Dermis blood vessel endothelial cell (primary cell): Measurements from ENCODE around the gene ADAM22. TPM values are rescaled to one million over a fixed set of nuclear protein-coding genes. Genes with fewer than 3 reads are reported as not detected.

Experiments used
- DNase-seq: peaks from one replicate; pipeline ENCODE4 v3.0.0; 2010
- total RNA-seq: library from RNA; depleted of rRNA; stranded (reverse); fragments of >200 nt; gene quantifications from 2 replicates; pipeline ENCODE4 v1.2.3, GENCODE V29; 2014

The ADAM22 gene
- total RNA-seq, 1 donor from 2014 or later: 2.0 TPM

DNA sequence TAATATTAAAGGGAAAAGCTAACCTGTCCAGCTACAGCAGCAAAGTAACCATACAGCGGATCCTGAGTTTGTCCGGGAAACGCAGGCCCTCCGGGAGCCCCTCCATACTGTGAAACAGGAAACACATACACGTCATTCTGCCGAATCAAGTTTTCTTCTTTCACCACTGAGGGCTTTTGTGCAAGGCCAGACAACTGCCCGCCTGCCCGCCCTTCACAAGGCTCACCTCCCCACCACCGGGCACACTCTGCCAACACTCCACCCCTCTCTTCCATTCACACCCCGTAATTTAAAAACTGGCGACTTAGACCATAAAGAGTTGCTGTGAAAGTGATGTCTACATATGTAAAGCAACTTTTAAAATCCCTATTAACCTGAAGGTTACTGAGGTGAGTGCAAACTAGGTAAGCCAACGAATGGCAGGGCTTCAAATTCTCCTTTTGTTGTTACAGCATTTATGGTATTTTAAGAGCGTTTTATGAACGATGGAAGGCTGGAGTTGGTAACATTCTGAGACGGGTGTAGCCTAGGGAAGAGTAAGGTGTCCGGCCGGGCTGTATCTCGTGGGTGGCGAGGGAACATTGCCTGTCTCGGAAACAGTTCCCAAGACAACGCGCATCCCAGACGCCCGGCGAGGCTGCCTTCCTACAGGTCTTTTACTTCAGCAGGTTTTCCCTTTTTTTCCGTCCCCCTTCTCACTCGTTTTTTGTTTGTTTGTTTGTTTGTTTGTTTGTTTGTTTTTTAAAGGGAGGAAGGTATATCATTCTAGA, 285.0 kb downstream of the ADAM22 start:
- peak; percentile 74 for DNase-seq

DNA sequence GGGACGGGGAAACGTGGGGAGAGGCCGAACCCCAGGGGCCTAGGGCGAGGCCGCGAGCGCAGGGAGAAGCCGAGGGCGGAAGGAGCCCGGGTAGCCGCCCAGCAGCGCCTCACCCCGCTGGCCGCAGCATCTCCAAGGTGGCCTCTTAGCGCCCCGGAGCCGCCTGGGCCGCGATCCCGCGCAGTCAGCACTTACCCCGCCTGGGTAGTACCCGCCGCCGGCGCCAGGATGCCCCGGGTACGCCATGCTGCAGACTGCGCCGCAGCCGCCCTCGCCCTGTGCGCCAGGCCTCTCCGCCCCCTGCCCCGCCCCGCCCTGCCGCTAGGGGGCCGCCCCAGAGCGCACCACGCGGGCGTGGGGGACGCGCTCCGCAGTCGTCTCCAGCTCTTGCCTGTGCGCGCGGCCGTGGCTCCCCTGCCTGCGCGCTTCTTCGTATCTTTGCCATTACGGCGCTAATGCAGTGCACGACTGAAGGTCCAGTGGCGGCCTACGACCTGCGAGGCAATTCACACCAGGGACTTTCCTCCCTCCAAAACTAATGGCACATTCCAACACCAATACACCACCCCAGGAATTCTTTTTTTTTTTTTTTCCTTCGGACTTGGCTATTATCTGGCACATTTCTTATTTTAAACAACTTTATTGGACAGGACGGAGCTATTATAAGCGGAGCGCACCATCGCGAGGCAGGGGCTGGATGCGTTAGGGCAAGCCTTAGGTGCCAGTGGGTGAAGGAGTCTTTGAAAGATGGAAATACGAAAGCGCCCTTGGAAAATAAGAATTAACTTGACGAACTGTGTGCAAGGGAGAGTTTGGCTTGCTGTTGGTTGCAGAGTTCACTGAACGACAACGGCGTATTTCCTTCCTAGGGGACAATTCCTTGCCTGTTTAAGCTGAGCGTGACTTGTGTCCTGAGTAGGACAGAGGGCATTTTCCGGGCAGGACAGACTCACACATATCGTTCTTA, 286.0 kb downstream of the ADAM22 start, which contains the start of gene SRI:
TSS of gene SRI (minus strand) at position 258 of the 967 bp plus-strand sequence. CDS start at position 246, 12 bp downstream.
- DNase-seq: peak; percentile 91

DNA sequence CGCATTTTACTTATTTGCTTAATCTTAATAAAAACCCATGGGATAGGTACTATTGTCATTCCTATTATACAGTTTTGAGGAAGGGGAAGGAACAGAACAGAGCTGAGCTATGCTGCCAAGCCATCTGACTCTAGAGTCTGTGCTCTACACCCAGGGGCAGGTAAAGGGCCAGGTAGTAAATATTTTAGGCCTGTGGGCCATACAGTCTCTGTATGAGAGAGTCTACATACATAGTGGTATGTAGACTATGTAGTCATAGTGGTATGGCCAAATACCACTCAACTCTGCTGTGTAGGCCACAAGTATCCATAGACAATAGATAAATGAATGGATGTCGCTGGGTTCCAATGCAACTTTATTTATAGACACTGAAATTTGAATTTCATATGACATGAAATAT, 289.2 kb downstream of the ADAM22 start:
- no peak for DNase-seq

DNA sequence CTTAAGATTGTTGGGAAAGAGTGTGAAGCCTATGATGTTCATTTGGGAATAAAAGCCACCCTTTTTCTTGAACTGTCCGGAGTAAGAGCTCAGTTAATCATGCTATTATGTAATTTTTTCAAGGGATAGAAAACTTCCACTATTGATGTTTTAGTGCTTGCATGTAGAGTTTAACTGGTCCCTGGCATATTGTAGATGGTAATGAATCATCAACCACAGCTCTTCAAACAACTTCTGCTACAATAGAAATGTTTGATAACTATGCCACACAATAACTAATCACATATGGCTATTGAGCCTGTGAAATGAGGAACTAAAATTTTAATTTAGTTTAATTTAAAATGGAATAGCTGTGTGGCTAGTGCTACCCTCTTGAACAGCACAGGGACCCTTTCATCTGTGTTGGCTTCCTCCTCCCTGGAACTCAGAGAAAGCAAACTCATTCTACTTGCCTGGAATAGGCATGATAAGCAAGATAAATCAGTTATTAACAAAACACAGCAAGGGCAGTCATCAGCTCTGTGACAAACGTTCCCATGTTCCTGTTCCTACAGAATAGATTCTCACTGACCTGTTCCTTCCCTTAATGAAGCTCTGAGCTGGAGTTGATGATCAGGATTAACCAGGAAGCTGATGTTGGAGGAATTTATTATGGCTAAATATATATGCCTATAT, 290.7 kb downstream of the ADAM22 start:
- DNase-seq: no peak

DNA sequence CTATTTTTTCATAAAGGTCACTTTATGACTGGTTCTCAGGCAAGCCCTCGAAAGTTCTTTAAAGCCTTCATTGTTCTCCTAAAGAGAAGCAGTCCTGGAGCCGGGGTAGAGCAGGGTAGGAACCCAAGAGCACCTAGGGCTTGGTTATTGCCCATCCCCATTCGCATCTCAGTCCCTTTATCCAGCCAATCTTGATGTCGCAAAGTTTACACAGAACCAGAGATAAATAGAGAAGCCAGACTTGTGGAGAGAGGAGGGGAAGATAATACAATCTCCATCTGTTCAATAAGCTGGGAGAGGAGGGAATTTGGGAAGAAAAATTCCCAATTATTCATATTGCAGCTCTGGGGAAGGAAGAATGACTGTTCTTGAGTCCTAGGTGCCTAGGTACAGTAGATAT, 292.1 kb downstream of the ADAM22 start:
- no peak for DNase-seq

DNA sequence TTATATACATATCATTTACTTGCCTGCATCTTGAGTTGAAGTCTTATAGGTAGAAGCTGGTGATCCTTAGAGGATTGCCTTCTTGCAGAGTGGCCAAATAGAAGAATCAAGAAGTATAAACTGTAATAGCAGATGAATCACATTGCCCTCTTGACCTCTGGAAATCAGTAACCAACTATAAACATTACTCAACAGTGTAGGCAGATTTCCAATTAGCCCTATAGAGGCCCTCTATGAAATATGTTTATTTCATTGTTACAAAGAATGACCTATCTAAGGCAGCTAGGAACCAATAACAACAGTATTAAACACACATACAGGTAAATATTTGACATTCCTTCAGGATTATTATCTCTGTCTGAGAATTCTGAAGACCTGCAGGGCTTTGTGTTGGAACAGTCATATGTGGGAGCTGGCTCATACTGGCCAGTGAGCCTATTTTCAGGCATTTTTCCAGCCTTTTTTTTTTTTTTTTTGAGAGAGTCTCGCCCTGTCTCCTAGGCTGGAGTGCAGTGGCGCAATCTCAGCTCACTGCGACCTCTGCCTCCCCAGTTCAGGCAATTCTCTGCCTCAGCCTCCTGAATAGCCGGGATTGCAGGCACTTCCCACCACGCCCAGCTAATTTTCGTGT, 292.9 kb downstream of the ADAM22 start:
- peak; percentile 62 for DNase-seq

DNA sequence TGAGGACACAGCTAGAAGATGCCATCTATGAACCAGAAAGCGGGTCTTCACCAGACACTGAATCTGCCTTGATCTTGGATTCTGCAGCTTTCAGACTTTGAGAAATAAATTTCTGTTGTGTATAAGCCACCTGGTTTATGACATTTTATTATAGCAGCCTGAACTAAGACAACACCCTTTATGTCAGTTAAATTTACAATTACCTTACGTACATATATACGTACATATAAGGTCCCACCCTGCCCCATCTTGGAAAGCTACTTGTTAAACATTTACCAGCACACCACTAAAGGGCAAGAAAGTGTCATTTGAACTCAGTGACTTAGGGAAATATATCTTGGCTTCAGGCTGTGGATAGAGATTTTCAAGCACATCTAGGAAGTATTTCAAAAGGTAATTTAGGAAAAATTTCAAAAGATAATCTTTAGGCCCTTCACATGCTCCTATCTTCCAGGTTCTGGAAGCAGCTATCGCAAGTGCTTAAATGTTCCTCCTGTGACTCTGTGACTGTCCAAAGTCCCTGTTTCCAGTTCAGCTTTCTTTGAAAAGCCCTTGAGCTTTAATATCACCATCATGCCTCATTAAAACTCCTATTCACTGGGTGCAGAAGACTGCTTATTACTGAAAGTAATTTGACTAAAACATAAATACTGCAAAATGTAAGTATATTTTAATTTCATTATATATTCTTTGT, 295.4 kb downstream of the ADAM22 start:
- no peak for DNase-seq

DNA sequence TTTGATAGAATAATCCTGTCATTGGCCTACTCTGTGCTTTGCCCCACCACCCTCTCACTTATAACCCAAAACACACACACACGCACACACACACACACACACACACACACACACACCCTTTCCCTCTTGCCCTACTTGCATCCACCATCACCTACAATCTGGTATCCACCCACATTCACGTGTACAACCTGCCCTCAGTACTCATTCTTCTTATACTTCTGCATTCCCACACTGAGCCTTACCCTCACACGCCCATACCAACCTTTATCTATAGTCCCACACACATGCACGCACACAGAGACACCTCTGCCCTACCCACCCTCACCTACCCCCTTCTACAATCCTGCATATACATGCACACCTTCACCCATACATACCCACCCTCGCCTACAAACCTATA, 296.6 kb downstream of the ADAM22 start:
- no peak for DNase-seq

DNA sequence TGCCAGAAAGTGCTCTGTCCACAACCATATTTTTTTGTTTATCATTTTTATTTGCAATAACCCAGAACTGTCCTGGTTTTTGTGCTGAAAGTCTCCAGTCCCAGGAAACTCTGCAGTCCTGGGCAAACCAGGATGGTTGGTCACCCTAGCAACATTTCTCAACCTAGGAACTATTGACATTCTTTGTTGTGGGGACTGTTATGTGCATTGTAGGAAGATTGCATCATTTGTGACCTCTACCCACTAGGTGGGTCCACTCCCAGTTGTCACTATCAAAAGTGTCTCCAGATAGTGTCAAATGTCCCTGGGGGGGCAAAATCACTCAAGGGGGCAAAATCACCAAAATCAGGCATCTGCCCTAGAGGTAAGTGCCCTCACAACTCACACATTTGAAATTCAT, 299.8 kb downstream of the ADAM22 start:
- DNase-seq: no peak

DNA sequence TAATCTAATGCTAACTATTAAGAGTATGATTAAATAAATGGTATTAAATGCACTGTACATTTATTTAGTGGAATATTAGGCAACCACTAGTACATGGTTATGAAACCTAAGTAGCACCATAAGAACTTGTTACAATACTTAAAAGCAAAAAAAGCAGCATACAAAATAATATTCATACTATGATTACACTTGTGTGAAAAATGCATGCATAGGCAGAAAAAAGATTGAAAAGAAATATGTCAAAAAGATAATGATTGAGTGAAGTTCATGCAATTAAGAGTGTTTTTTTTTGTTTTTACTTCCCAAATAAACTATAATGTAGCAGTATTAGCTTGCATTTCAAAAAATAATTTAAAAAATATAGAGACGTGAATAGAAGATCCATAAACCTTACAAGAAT, 305.8 kb downstream of the ADAM22 start:
- DNase-seq: no peak

DNA sequence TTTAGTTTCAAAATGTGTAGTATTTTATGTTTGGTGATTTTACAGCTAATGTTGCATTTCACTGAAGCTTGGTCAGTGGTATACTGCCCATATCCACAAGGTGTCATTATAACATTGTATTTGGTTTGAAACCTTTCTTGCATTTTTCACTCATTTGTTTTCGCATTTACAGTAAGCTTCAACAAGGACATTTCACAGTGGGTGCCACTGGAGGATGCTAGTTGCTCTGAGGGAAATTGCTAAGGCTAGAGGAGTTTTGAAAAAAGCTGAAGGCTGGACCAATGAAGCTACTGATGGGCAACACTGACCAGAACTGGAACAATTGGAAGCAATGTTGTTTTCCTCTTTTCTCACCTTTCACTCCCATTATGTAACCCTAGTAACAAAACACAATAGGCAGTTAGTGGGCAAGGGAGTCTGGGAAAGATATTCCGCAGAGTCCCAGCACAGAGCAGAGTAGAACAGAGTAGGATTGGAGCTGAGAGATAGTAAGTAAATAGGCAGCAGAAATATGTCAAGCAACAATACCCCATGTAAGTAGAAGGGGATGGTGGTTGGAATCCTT, 309.4 kb downstream of the ADAM22 start:
- DNase-seq: peak; percentile 62

DNA sequence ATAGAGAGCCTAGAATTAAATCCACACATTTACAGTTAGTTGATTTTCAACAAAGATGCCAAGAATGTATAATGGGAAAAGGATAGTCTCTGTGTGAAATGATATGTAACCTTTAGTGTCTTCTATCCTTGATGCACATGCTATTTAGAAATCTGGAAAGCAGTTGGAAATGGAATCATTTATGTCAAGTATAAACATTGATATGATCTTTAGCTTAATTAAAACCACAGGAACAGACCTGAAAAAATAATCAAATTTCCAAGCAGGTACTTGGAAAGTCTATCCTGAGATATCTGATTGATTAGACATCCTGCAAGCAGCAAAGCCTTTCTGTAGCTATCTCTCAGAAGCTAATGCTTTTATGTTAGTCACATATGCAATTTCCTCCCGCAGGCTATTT, 310.2 kb downstream of the ADAM22 start:
- no peak for DNase-seq

Other genes starting within 250 kb of the ADAM22 start
- 7.5 and 12.7 TPM in 2 replicates for gene SLC25A40, start 57.9 kb upstream of the ADAM22 start, total RNA-seq
- 13.8 and 28.6 TPM in 2 replicates for gene DBF4, start 57.8 kb upstream of the ADAM22 start, total RNA-seq